CD4-positive, alpha-beta T cell treated with Interleukin-12 subunit alpha and Interleukin-12 subunit beta, for 1 hour (primary cell): Measurements from ENCODE around the gene ZBED2.
A peak's percentile ranks its signal among the peaks of the same experiment; 100 is the strongest.

ENCODE experiments used
- DNase-seq: peaks from one replicate; pipeline ENCODE4 v3.0.0-alpha.2; 2020

ZBED2 gene

DNA sequence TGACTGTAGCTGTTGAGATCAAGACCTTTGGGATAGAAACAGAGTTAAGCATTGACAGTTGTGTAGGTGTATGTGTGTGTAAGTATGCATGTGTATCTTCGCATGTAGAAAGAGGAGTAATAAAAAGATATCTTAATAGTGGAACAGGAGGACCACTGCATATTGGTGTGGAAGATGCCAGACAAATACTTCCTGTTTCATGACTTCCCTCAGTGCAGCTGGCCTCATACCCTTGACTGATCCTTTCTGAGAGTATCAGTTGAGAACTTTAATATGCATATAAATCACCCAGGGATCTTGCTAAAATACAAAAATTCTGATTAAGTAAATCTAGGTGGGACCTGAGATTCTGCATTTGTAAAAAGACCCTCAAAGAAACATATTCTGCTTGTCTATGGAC is 8.5 kb upstream of the ZBED2 start:
- no peak for DNase-seq

DNA sequence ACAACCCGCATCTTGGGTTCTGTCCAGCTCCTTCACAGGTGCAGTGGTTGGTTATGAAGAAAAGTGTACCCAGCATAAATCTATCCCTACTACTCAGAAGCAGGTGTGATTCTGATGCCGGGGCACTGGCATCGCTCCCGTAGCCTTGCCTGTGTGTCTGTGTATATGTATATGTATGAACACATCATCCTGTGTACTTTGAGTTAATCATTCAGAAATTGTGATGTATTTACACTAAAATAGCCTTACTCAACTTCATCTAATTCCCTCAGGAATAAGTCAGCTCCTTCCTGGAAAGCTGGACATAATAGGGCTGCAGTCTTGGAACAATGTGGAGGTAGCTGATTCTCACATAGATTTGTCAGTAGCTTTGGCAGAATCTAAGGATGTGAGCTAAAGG is 6.7 kb upstream of the ZBED2 start:
- DNase-seq: no peak

DNA sequence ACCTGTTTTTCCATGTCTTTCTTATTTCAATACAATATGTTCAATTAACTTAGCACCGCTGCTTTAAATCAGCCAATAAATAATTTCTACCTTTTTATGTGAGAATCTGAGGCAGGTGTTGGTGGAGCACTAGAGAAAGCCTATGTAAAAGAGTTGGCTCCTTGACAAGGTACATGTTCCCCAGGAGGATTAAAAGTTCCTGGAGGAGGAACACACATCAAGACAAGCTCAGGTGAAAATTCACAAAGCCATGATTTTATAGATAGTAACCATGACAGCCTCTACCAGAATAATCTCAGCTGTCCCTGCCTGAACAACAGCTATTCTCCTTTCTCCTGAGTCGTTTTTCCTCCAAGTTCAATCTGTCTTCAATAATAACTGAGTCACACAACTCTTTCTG is 3.4 kb upstream of the ZBED2 start:
- DNase-seq: no peak

DNA sequence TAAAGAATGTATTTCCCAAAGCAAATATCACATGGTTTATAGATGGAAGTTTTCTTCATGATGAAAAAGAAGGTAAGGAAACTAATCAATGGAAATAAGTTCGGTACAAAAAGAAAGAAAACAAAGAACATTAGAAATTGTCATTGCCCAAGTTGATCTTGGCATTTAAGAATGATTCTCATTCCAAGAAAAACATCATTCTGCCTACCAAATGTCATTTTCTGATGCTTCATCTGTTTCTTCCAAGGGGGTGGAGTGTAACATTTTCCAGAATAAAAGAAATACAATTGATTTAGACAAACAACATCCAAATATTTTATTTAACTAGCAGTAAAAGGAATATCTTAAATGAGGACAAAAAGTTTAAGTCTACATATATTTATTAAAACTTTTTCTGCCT is 3.0 kb upstream of the ZBED2 start:
- no peak for DNase-seq

DNA sequence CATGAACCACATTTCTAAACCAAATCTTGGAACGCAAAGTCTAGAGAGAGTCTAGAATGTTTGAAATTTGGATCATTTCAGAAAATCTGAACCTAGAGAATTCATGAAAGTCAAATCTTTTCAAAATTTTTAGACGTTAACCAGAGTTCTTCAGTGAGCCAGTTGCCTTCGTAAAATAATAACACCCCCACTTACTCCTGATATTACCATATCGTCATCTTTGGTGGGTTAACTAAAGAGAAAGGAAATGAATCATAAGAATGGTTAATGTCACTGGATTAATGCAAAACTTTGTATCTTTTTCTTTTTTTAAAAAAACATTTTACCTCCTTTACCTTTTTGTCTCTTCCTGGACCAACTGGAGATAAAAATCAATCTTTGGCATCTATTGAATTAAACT is 1.2 kb upstream of the ZBED2 start:
- DNase-seq: no peak

DNA sequence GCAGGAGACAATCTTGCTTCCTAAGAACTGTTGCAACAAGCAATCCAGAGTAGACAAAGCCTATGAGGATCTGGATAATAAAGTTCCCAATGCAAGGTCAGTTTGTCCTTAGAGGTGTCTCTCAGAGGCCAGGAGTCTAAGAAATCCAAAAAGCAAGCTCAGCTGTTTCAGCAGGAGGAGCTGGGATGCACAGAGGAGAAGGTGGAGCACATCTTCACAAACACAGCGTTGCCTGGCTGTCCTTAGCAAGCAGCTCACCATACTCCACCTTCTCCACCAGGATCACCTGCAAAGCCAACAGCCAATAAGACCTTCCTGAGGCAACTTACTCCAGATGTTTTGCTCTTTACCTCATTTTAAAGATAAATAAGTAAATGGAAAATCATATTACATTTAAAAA is 365 bp downstream of the ZBED2 start:
- no peak for DNase-seq

DNA sequence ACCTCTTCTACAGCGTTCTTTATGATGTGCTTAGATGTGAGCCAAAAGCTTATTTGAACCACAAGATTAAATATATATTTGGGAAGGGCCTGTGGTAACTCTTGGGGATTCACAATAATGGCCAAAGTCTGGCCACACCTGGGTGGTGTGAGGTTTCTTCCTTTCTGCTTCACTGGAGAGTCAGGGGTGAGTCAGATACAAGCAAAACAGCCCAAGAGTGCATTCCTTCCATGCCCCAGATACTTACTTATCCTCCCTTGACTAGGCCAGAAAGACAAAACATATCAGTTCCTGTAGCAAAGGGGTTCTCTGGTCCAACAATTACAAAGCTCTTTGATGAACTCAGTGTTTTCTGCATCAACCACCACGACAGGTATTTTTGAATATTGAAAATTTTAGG is 941 bp downstream of the ZBED2 start:
- DNase-seq: no peak

DNA sequence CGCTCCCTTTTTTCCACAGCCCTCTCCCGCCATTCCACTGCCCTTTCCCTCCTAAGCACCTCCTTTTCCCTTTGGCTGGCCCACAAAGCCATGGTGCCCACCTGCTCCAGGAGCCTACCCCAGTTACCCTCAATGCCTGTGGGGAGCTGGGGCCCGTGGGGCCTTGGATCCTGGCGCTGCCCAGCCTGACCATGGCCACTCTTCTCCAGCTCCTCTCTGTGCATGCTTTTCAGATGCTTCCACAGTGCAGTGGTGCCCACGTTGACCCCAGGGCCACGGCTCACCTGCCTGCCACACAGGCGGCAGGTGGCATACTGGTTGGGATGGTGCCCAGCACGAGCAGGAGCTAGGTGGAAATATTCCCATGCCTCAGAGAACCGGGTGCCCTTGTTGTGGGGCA is 1.5 kb downstream of the ZBED2 start:
- no peak for DNase-seq

DNA sequence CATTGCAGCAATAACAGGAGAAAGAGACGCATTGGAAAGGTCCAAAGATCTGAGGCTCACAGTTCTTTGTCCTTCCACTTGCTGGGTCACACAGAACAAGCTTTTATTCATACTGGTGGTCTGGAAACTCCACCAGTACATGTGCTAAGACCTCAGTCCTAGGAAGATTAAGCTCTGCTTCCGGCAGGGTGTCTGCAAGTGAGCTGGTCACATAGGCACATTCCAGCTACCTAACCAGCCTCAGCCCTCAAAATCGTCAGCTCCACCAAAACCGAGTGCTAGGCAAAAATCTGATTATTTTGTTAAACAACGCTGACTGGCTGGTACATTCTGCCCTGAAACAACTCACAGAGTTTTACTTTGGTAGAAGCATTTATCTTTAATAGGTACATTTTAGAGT is 2.2 kb downstream of the ZBED2 start:
- DNase-seq: no peak

DNA sequence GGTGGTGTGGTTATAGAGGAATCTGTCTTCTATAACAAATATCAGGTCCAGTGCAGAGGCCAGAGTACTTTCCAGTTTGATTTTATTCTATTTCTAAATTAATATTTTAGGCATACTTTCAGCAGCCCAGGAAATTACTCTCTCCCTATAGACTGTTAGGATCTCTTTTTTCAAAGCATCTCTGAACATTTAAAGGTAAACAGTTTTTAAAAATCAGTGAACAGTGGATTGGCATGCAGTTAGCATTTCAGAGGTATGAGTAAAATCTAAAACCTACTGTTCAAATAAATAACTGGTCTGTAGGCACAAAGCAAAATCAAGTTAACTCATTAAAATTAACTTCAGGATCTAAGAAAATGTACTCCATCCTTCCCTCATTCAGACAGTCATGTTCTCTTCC is 3.0 kb downstream of the ZBED2 start:
- DNase-seq: no peak

DNA sequence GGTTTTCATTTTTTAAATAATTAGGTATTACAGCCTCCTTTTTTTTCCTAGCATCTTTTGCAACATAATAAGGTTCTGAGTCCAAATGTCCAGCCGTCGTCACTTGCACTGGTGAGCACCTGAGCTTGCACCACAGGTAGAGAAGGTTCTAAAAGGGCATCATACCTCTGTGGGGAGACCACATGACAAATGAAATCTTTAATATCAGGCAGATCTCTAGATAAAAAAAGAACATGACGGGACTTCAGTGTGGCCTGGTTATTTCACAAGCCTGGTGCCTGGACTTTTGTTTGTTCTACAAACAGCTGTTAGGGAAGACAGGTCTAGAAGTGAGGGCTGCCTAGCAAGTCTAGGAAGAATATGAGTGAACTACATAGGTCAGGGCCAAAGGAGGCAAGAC is 3.6 kb downstream of the ZBED2 start:
- DNase-seq: no peak

DNA sequence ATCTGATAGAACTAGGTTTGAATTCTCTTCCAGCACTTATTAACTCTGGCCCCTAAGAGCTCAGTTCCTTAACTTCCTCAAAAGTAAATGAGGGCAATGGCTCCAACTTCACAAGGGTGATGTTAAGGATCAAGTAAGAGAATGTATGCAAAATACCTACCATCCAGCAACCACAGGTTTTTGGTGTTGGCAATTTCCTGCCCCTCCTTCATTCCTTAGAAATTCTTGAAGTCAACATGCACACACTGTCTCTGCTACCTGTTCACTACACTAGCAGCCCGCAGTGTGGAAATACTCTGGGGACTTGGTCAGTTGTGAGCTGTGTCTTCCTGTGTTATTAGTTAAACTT is 5.0 kb downstream of the ZBED2 start:
- DNase-seq: no peak

DNA sequence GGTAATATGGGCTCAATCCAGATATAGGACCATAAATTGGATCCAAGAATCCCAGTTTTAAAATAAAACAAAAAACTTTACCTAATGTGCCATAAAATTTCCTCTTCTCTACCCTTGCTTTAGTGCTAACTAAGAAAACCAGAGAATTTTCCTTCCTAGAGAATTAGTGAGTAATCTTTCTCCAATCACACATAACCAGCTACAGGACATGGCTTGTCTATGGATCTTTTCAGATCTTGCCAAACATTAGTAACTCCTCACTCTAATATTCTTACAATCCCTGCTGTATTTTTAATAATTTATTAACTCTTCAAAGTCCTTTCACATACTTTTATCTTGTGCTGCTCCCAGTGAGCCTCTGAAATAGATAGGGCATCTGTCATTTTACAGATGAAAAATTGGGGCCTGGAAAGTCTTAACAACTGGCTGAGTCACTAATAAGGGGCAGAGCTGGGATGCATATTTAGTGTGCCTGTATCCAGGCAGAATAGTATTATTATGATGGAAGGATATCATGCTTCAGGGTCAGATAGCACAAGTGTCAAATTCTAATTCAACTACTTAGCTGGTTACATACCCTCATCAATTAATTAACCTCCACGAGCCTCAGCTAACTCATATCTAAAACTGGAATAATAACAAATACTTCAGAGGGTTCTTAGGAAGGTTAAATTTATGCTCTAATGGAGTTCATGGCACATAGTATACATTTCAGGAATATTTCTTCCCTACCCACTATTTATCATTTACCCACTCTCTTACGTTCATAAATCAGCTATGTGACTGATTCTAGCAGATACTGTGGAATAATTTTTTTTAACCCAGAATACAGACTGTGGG is 5.6 kb downstream of the ZBED2 start:
- no peak for DNase-seq

DNA sequence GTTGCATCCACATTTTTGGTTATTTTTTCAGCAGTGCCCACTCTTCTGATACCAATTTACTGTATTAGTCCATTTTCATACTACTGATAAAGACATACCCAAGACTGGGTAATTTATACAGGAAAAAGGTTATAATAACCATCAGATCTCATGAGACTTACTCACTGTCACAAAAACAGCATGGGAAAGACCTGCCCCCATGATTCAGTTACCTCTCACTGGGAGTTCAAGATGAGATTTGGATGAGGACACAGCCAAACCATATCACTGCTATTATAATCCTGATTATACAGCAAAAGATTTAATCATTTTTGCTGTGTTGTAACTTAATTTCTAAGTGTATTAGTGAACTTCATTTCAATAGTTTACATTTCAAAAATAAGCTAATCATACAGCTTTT is 6.6 kb downstream of the ZBED2 start:
- DNase-seq: no peak

DNA sequence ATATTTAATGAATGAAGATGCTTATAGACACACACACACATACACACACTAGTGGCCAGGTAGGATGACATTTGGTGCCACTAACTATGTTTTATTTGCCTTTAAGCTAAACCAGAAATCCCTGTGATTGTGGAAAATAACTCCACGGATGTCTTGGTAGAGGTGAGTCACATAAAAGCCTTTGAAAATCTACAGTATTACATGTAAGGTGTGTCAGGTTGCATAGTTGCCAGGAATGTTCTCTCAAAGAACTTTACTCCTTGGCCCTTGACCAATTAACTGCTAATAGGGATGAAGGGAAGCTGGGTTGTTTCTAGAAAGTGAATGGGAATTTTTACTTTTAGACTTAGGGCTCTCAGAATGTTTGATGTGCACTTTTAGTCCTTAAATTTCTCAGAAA is 9.9 kb downstream of the ZBED2 start:
- no peak for DNase-seq

DNA sequence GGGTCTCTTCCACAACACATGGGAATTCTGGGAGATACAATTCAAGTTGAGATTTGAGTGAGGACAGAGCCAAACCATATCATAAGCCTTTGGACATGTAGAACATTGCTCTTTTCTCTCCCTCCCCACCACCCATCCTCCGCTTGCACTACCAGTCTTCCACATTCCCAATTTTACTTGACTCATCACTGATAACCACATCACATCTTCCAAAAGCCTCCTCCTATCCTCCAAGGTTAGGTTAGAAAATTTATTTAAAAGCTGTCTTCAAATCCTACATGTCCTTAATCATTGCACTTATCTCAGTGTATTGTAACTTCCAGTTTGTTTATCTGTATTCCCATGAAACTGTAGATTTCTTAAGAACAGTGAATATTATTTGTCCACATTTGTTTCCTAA is 10.4 kb downstream of the ZBED2 start:
- DNase-seq: no peak

DNA sequence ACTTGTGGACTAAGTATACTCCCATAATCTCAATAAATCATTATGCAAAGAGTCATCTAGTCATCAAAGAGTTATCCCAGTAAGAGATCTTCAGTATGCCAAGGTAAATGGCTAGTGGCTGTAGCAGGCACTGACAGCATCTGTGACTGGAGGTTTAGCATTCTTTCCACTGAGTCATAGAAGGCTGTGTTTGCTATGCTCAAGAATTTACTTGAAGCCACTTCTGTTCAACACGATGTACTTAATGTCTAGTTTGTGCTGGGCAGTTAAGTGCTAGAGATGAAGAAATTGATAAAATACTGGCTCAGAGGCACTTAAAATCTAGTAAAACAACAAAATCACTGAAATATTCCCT is 13.0 kb downstream of the ZBED2 start:
- no peak for DNase-seq

DNA sequence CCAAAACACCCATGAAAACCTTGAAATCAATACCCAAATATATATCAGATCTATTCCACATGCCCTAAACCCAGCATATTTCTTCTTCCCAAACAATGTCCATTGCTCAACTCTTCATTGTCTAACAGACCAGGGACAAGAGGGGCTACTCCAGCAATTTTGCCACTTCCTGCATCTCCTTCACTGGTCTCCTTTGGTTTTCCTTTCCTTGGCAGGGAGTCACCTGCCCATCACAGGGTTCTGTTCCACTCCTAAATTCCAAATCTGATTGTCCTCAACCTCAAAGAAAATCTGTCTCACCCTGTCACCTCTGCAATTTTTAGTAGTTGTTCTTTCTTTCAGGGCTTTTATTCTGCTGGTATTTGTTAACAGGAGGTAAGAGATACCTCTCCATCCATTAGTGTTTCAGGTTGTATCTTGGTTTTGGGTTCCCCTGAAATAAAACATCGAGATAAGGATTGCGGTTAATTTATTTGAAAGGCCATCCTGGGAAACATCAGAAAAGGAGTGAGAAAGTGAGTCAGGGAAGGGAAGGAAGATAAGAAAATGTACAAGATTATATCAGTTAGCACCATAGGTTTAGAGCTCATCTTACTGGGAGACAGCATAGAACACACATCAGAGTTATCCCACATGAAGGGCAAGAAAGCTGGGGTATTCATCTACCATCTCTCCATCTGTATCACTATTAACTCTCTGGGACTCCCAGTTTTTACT is 13.6 kb downstream of the ZBED2 start:
- DNase-seq: no peak

DNA sequence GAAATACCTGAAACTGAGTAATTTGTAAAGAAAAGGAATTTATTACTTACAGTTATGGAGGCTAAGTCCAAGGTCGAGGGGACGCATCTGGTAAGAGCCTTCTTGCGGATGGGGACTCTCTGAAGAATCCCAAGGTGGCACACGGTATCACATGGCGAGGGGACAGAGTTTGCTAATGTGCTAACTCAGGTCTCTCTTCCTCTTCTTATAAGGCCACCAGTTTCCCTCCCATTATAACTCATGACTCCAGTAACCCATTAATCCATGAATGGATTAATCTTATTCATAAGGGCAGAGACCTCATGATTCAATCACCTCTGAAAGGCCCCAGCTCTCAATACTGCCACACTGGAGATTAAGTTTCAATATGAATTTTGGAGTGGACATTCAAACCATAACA is 15.7 kb downstream of the ZBED2 start:
- DNase-seq: no peak

DNA sequence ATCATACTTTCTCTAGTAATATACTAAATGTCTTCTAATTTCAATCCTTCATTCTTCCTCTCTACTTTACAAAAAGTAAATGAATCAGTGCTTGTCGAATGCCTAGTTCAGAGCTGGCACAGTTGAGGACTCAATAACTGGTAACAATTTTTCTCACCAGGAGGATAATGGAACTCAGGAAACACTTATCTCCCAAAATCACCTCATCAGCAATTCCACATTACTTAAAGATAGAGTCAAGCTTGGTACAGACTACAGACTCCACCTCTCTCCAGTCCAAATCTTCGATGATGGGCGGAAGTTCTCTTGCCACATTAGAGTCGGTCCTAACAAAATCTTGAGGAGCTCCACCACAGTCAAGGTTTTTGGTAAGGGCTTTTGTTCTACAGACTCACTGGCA is 16.3 kb downstream of the ZBED2 start:
- DNase-seq: no peak

DNA sequence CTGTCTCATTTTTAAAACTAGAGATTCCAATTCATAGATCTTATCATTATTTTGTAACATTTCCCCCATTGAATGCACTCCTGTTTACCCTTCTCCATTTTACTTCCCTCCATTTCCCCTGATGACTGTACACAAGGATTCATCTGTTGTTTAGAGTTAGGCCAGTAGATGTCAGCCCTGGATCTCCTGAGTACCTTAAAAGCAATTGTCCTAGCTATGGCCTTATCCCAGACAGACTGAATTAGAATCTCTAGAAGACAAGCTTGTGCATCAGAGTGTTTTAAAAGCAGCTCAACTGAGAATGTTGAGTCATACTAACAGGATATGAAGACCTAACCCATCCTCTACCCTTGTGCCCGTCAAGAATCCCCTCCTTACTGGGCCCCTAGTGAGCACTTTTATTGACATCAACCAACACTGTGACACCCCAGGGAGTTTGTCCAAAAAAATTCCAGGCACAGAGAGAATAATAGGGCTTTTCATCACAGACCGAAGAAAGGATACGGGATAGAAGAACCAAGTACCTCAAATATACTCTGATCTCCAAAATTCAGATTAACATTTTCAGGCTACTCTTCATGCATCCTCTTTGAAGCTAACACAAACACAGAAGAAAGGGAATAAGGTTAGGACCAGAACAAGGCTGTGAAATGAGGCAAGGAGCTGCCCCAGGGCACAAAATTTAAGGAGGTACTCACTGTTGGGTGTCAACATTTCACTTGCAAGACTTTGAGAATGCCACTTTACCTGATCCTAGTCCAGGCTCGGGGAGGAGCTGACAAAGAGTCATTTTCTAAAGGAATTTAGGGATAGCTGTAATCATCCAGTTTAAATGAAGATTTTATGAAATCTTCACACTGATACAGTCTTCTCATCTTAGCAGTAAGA is 17.1 kb downstream of the ZBED2 start:
- peak; percentile 45 for DNase-seq

DNA sequence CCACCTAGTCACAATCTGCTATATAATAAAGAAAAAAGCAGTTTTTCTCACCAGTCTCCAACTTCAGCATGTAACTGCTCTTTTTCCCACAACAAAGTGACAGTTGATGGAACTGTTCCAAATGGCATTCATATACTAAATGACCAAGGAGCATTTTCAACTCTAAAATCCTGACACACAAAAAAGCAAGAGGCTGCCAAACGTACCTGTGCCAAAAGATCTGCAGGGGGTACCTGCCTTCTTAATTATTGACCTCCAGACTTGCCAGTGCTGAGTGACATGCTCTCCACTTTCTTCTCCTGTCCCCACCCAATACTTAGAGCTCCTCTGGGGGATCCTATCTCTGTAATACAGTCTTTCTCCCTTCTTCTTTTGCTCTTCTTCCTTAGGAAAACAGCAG is 18.0 kb downstream of the ZBED2 start:
- no peak for DNase-seq

DNA sequence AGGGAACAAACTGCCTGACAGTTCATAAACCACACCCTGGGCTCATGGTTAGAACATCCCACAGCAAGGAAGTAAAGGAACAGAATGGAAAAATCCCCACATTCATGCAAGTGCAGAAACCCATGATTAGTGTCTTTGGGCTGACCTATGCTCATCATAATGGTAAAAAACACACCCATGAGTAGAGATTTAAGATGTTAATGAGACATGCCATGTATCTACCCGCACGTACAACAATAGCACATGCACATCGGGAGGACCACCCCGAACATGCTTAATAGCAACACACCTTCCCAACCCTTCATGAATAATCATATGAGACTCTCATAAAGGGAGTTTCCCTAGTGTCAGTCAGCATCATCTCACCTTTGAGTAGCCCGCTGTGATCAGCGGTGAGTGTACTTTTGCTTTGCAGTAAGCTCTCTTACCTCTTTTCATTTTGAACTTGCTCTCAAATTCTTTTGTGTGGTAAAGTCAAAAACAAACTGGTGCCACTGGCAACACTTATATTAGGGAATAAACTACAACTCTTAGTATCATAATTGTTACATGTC is 23.2 kb downstream of the ZBED2 start:
- DNase-seq: peak; percentile 34

DNA sequence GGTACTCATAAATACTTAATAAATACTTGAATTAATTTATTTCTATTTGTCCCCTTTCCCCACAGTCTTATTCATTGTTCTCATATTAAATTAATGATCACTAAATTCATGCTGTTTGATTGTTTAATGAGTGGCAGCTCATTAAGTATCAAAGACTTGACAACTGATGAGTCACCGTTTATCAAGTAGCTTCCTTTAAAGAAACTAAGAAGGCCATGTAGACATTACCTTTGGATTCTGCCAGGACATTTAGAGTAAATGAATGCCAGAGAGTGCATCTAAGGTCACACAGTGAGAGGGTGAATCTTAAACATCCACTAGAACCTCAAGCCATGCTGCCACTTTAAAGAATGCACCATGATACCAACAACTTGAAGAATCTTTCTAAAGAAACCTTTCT is 23.9 kb downstream of the ZBED2 start:
- no peak for DNase-seq
